Peyer's patch (tissue), 4 donors: Measurements from ENCODE around the gene ARF4. TPM values are rescaled to one million over a fixed set of nuclear protein-coding genes. Genes with fewer than 3 reads are reported as not detected.
"Not testable (repeated sequence)": the region's sequence is repeated elsewhere in the genome, so short reads cannot be mapped to it uniquely, and the experiment has no call there.

Experiments
- DNase-seq, 3 donors: peaks; one replicate each; pipeline ENCODE4 v3.0.0-alpha.2; 2017 to 2019
- H3K27ac ChIP-seq, 4 donors: fragments of 200-600 bp; sonication (generic); one replicate each; pipeline ENCODE4 v1.5.1; 2016 to 2019
- H3K27me3 ChIP-seq, 2 donors: fragments of 200-600 bp; sonication (generic); one replicate each; pipeline ENCODE4 v1.5.1; 2019
- H3K36me3 ChIP-seq, 3 donors: fragments of 200-600 bp; sonication (generic); one replicate each; pipeline ENCODE4 v1.5.1; 2016 to 2019
- H3K4me1 ChIP-seq, 4 donors: fragments of 200-600 bp; sonication (generic); one replicate each; pipeline ENCODE4 v1.5.1; 2016 to 2019
- H3K4me3 ChIP-seq, 4 donors: fragments of 200-600 bp; sonication (generic); 1 replicate in 3 of 4; 2 replicates in 1 of 4; pipeline ENCODE4 v1.5.1; 2016 to 2019; ENCODE audit warnings: mild to moderate bottlenecking in 1 of 4
- H3K9me3 ChIP-seq, 4 donors: fragments of 200-600 bp; sonication (generic); one replicate each; pipeline ENCODE4 v1.5.1; 2016 to 2019; ENCODE audit warnings: mild to moderate bottlenecking in 1 of 4
- CTCF ChIP-seq, 6 experiments: fragments of 450-650 bp in 4 of 6; fragments of 200-600 bp in 2 of 6; sonication (generic) in 1 of 6; IDR thresholded peaks; one replicate each; pipeline ENCODE4 v1.5.1; 2017 to 2019; ENCODE audit warnings: antibody characterized with exemption in 6 of 6, mild to moderate bottlenecking in 3 of 6, moderate library complexity in 1 of 6
- POLR2A ChIP-seq, 2 donors: fragments of 450-650 bp; IDR thresholded peaks; one replicate each; pipeline ENCODE4 v1.5.1; 2017; ENCODE audit warnings: antibody characterized with exemption in 2 of 2, mild to moderate bottlenecking in 2 of 2, moderate library complexity in 2 of 2
- total RNA-seq, 4 donors: library from RNA; depleted of rRNA; stranded (reverse); fragments of >200 nt; gene quantifications; one replicate each; pipeline ENCODE4 v1.1.0, GENCODE V29; 2016

ARF4 gene
- 100 to 1,000 TPM in 1 of 4 donors, 10 to 100 TPM in 3; 35.4 to 128 (median 82.9) TPM for total RNA-seq

DNA sequence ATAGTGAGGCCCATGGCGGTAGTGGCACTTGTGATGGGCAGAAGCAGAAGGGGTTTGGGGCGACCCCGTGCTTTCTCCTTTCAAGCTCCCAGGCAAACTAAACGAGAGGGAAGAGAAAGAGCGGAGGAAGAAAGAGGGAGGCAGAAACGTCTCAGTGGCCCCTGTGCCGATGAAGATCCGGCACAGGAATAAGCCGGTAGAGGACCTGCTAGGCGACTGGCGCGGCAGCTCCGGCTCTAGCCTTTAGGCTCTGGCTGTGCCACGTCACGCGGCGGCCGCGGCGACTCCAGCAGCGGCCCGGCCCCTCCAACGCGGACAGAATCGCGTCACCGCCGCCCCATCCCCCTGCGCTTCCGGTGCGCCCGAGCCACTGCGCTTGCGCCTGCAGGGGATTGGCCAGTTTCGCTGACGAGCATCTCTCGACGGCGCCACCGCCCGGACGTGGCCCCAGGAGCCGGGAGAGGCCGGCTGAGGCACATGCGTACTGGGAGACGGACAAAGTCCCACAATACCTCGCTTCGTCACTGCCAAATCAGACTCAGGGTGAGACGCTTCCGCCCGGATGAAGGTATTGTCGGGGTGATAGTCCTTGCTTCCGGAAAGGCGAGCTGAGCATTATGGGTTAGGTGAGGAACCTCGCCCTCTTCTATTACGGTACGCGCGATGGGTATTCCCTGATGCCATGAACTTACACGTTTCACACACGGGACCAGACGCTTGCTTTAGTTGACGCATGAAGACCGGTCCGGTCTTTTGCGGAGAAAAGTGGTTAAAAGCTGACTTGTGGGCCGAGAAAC is at the start of gene ARF4:
TSS of gene ARF4 (minus strand) at position 218 of the 797 bp plus-strand sequence. CDS start at position 14, 204 bp downstream.
- peak within 1 kb of the TSS; percentile 95 to 100 (median 96) for H3K27ac ChIP-seq
- H3K4me3 ChIP-seq = peak within 1 kb of the TSS; percentile 64 to 95 (median 76)
- H3K4me1 ChIP-seq = peaks cover 0 to 38% (median 5%) of the 10 kb centered on the region in 4 donors

GRCh38 chr3:57646723-57647122 is 49.6 kb upstream of the ARF4 start:
- no peak for DNase-seq
- no peak overlapping the region for H3K4me3 ChIP-seq
- H3K4me1 ChIP-seq = no peaks in the 10 kb centered on the region
- no peaks in the 10 kb centered on the region for H3K9me3 ChIP-seq
- peaks cover 0 to 56% (median 0%) of the 10 kb centered on the region in 3 donors for H3K36me3 ChIP-seq
- TF ChIP-seq POLR2A (IDR thresholded peaks at IDR 0.05) (no peak), CTCF (IDR thresholded peaks at IDR 0.05) (peak in 1 of 6 experiments; percentile 20)
- no peak overlapping the region for H3K27ac ChIP-seq
- H3K27me3 ChIP-seq = no peaks in the 10 kb centered on the region

More for the DNA sequence above, at the start of gene ARF4:
- no peaks in the 10 kb centered on the region for H3K9me3 ChIP-seq
- no peaks in the 10 kb centered on the region for H3K36me3 ChIP-seq
- DNase-seq = peak; percentile 97 to 100 (median 100)
- peak; percentile 99 to 100 for TF ChIP-seq POLR2A (IDR thresholded peaks at IDR 0.05)
- TF ChIP-seq CTCF (IDR thresholded peaks at IDR 0.05) = peak in 3 of 6 experiments; percentile 11 to 25 (median 19)
- no peaks in the 10 kb centered on the region for H3K27me3 ChIP-seq

DNA sequence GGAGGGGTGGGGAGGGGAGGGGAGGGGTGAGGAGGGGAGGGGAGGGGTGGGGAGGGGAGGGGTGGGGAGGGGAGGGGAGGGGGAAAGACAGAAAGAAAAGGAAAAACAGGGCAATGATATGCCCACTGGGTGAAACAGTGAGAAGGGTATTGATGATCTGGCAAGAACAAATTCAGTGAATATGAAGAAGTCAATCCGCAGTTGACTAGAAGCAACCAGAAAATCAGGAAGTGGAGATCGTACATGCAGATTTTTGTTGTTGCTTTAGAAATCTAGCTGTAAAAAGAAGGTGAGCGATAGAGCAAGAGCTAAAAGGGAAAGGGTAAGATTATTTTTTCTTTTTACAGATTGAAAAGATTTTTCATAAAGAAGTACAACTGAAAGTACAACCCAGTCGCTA is 47.6 kb upstream of the ARF4 start:
- TF ChIP-seq CTCF (IDR thresholded peaks at IDR 0.05) (no peak), POLR2A (IDR thresholded peaks at IDR 0.05) (no peak)
- no peak overlapping the region for H3K27ac ChIP-seq
- H3K9me3 ChIP-seq = no peaks in the 10 kb centered on the region
- DNase-seq = no peak
- no peaks in the 10 kb centered on the region for H3K27me3 ChIP-seq
- peaks cover 0 to 59% (median 0%) of the 10 kb centered on the region in 3 donors for H3K36me3 ChIP-seq
- H3K4me1 ChIP-seq = no peaks in the 10 kb centered on the region
- H3K4me3 ChIP-seq = no peak overlapping the region

- Histone ChIP-seq H3K4me1 (no peaks in the 10 kb centered on the region), H3K36me3 (peaks cover 0 to 85% (median 0%) of the 10 kb centered on the region in 3 donors), H3K27me3 (no peaks in the 10 kb centered on the region), H3K27ac (no peak overlapping the region), H3K9me3 (no peaks in the 10 kb centered on the region), H3K4me3 (no peak overlapping the region)
- no peak for TF ChIP-seq POLR2A (IDR thresholded peaks at IDR 0.05)
- no peak for TF ChIP-seq CTCF (IDR thresholded peaks at IDR 0.05)
- no peak for DNase-seq
These were observed 40.2 kb upstream of the ARF4 start for GRCh38 chr3:57637391-57637790.

- not testable (repeated sequence) for H3K27me3 ChIP-seq, H3K27ac ChIP-seq, H3K4me3 ChIP-seq, H3K4me1 ChIP-seq, DNase-seq, H3K9me3 ChIP-seq
- peaks cover 0 to 84% (median 0%) of the 10 kb centered on the region in 3 donors for H3K36me3 ChIP-seq
These were observed 37.1 kb upstream of the ARF4 start for GRCh38 chr3:57634259-57634658.

DNA sequence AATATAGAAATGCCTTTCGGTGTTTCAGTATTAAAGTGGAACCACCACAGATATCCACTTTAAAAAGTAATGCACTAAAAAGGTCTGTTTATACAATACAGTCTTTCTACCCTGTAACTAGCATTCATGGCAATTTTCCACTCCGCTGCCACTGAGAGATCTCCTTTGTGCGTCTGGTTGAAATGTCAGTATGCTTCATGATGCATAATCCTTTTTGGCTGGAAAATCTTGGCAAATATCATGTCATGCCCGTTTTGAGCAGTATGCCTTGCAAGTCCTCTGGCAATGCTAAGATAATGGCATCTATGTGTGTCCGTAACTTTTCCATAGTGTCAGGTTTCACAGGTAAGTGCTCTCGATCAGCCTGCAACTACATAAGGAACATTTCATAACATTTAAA is 30.8 kb upstream of the ARF4 start:
- no peak overlapping the region for H3K4me3 ChIP-seq
- no peaks in the 10 kb centered on the region for H3K4me1 ChIP-seq
- TF ChIP-seq CTCF (IDR thresholded peaks at IDR 0.05) (no peak), POLR2A (IDR thresholded peaks at IDR 0.05) (no peak)
- H3K9me3 ChIP-seq = no peaks in the 10 kb centered on the region
- H3K27ac ChIP-seq = no peak overlapping the region
- H3K36me3 ChIP-seq = peaks cover 0 to 94% (median 0%) of the 10 kb centered on the region in 3 donors
- DNase-seq = no peak
- H3K27me3 ChIP-seq = no peaks in the 10 kb centered on the region
